ENCODE results near the gene MKS1.

DNA sequence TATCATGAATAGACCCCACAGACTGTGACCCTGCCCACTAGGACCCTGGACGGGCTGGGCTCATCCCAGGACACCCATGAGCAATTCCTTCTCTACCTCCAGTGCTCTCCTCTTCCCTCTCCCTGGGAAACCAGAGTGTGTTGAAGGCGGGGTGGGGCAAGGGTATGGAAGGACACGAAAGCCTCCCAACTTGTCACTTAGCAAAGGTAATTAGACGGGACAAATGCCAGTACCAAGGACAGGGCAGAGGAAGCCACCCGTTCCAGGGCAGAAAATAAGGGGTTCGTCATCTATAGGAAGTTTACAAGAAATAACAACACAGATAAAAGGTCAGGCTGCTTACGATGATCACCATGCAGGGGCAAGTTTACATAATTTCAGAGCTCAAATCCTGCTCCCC is 31.4 kb downstream of the MKS1 start:
- no peak for TF ChIP-seq POLR2A (IDR thresholded peaks at IDR 0.05)
- TF ChIP-seq, protein P1, sequence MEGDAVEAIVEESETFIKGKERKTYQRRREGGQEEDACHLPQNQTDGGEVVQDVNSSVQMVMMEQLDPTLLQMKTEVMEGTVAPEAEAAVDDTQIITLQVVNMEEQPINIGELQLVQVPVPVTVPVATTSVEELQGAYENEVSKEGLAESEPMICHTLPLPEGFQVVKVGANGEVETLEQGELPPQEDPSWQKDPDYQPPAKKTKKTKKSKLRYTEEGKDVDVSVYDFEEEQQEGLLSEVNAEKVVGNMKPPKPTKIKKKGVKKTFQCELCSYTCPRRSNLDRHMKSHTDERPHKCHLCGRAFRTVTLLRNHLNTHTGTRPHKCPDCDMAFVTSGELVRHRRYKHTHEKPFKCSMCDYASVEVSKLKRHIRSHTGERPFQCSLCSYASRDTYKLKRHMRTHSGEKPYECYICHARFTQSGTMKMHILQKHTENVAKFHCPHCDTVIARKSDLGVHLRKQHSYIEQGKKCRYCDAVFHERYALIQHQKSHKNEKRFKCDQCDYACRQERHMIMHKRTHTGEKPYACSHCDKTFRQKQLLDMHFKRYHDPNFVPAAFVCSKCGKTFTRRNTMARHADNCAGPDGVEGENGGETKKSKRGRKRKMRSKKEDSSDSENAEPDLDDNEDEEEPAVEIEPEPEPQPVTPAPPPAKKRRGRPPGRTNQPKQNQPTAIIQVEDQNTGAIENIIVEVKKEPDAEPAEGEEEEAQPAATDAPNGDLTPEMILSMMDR (IDR thresholded peaks at IDR 0.05), result no peak
